ENCODE results near the gene TPD52L3.

TPD52L3 gene

DNA sequence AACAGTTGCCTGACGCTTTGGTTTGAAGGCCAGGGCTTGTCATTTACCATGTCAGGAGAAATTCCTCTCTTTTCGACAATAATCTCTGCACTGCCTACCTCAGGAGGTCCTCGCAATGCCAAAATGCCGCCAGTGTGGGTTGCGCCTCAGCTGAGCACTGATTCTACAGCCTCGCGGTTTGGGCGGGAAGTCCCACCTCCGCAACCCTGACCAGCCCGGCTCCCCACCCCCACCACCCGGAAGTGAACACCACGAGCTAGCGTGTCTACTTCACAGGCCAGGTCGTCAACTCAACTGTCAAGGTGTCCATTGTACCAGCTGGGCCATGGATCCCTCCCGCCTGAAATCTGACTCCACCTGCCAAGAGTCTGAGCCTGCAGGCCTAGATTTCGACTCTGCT lies at the start of gene TPD52L3:
TSS of gene TPD52L3 (plus strand) at position 273 of the 400 bp plus-strand sequence. CDS start 221 bp downstream, outside the sequence.
- no peak for DNase-seq

DNA sequence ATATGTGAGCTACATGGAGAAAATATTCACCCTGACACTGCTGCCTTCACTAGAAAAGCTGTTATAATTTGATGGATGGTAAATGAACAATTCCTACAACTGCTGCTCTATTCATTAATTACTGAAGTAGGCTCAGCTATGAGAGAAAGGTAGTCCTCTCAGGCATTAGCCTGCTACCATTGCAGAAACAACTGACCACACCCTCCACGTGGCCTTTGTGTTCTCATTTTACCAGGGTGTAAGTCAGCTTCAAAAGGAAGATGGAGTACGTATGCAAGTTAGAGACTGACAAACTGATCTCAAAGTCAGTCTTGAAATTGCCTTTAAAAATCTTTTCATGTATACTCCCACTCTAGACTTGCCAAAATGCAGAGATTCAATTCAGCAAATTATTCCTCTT lies 26.3 kb upstream of the TPD52L3 start:
- DNase-seq = no peak

DNA sequence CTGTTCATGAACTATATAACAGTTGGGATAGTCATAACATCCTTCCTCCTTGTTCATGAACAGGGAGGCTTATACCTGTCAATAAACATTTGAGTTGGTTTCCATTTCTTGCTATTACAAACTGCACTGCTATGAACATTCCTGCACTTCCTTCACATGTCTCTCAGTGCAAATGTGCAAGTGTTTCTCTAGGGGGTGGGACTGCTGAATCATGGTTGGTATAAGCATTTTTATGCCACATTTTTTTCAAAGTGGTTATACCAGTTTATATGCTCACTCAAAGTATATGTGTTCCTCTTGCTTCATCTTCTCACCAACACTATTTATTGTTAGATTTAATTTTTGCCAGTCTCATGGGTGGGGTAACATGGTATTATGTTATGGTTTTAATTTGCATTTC lies 25.8 kb upstream of the TPD52L3 start:
- no peak for DNase-seq

DNA sequence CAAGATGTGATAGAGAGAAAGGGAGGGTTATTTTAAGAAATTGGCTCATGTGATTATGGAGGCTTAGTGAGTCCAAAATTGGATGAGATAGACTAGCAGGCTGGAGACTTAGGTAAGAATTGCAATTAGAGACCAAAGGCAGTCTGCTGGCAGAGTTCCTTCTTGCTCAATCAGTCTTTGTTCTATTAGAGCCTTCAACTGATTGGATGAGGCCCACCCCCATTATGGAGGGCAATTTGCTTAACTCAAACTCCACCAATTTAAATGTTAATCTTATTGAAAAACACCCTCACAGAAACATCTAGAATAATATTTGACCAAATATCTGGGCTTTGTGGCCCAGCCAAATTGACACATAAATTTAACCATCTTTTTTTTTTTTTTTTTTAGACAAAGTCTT lies 23.9 kb upstream of the TPD52L3 start:
- no peak for DNase-seq

DNA sequence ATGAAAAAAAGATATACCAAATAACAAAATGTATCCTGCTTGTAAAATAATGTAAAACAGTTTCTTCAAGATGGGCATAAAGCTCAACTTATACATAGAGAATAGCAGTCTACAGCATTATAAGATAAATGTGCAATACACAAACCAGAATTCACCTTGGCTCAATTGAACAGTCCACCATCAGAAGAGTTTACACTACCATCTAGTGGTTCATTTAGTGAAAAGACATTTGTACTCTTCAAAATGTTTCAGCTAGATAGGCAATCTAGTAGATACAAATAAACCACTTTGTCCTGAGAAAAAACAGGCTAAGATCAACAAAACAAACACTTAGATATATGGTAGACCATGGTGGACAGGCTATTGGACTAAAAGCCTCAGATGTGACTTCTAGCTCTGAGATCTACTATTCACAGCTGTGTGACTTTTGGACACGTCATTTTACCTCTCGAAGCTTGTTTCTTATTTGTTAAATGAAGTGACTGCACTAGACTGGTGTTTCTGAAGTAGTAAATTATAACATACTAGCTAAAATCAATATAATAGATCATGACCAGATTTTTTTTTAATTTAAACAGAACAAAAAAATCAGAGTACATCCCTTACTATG lies 22.1 kb upstream of the TPD52L3 start:
- no peak for DNase-seq

DNA sequence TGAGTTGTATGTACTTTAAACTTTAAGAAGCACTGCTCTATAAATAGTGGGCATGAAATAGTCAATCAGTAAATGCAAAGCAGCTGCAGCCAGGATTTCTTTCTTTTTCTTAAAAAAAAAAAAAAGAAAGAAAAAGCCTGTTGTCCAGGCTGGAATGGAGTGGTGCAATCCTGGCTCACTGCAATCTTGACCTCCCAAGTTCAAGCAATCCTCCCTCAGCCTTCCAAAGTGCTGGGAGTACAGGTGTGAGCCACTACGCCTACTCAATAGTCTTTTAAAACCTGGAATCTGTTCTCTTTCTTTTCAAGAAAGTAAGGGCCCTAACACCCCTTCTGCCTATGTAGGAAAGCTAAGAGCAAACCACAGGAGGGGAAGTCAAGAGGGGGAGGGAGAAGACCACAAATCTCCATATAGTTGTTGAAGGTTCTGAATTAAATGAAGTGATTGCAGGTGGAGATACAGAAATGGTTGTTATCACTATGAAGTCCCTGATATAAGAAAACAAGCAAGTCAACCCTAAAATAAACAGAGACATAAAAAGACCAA lies 20.6 kb upstream of the TPD52L3 start:
- no peak for DNase-seq

DNA sequence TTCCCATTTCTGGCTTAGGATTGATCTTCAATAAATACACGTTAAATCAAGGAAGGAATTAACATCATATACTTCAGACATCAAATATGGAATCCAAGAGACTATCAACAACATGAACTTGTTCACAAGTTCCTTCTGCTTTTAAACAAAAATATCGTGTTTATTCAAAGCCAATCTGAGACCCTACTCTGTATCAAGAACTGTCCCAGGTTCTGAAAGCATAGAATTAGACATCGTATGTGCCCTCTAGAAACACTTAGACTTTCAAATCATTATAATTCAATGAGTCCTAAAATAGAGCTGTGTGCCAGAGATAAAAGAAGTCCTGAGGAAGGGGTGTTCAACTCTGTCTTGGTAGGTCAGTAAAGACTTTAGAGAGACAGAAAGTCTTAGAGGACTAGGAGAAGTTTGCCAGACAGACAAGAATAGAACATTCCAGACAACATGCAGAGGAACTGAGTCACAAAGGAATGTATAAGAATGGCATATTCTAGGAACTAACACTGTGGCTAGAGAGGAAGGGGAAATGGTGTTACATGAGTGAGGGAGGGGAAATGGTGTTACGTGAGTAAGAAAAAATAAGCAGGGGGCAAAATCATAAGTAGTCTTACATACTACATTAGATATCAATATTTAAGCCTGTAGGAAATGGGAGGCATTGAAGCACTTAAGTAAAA lies 2.9 kb downstream of the TPD52L3 start:
- no peak for DNase-seq

DNA sequence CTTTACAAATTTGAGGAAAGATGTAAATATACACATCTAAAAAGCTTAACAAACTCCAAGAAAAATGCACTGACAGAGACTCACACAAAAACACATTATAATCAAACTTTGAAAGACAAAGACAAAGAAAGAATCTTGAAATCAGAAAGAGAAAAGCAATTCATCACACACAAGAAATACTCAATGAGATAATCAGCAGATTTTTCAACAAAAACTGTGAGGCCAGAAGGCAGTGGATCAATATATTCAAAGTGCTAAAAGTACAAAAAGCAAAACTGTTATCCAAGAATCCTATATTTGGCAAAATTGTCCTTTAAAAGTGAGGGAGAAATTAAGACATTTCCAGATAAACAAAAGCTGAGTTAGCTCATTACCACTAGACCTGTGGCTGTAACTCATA lies 6.1 kb downstream of the TPD52L3 start:
- no peak for DNase-seq

DNA sequence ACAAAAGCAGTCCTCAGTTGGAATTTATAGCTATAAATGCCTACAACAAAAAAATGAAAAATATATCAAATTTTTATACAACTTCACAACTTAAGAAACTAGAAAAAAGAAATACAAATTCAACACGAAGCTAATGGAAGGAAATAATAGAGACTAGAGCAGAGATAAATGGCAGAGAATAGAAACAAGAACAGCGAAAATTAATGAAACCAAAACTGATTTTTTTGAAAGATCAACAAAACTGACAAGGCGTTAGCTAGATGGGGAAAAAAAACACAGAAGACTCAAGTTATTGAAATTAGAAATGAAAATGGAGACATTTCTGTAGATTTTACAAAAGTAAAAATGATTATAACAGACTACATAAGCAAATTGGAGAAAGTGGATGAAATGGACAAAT lies 20.6 kb downstream of the TPD52L3 start:
- DNase-seq = no peak

DNA sequence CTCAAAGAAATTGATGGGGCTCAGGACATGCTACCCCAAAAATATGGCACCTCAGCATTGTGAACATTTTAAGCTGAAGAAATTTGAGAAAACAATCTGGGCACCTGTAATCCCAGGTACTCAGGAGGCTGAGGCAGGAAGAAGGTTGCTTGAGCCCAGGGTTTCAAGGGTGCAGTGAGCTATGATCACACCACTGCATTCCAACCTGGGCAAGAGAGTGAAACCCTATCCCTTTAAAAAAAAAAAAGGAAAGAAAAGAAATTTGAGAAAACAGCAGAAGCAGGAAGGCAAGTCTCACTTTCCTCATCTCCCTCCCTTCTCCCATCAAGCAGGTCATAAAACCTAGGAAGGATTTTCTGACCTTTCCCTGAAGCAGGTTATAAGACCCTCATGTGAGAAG lies 23.6 kb downstream of the TPD52L3 start:
- DNase-seq = no peak

DNA sequence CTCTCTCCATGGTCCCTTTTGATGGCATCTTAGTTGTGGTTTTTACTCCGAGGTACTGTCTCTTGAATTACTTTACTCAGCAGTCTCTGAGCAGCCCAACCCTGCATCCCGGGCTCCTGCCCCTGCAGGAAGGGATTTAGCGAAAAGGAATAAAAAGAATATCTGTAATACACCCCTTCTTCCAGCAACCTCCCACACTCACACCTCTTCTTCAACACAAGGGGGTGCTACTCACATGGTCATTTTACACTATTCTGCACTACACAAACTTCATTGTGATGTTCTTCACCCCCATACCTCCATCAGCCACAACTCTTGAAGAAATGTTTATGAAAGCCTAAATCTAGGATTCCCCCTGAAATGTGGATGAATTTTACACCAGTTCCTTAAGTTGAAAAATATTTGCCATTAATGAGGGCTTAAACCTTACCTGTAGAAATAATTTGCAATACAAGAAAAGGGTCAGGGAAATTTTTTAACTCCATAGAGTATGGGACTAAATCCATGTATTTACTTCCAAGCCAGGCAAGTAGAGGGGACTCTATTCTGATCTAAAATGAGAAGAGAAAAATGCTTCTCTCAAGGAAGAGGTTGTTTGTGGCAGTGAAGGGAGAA lies 26.0 kb downstream of the TPD52L3 start:
- DNase-seq = peak in 16 of 51 donors; percentile 0 to 63 (median 2)

DNA sequence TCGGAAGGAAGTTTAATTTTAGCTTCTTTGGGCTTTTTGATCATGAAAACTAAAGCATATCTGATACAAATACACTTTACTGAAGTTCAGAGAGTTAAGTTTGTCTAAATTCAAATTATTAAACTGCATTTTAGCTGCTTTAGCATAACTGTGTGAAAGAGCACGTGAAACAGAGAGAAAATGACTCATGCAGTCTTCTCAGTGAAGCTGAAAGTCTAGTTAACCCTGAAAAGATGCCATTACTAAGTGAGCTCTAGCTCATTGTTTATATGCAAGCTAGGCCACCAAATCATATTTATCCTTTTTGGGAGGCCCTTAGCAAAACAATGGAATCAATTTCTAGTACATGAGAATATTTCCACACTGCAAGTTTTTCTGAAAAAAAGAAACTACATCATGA lies 27.6 kb downstream of the TPD52L3 start:
- no peak for DNase-seq

DNA sequence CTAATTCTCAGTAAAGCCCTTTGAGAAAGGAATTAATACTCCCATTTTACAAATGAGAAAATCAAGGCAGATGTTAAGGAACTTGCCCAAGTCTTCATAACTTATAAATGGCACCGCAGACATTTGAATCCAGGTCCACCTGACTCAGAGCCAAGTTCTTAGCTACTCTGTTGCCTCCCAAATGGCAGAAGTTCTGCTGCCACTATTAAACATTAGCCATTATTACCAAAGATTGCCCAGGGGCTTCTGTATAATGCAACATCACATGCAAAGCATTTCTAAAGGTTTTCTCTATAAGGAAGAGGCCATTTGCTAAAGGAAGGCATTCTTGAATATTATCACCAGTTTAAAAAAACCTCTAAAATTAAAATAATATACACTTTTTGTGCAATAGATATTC lies 28.3 kb downstream of the TPD52L3 start:
- no peak for DNase-seq

DNA sequence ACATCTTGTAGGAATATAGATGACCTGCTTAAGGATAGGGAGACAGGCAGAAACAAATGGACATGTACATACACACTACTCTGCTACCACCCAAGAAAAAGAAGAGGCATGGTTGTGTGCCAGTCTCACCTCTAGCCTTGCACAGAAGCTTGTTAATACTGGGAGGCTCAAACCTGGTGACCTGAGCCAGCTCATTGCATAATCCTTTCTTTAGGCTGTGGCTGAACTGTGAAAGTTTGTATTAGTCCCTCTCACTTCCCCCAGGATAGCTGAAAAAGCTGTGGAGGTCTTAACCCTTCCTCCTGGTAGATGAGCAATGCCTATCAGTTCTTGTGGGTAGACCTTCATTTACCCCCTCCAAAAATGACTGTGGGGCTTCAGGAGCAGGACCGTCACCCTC lies 28.7 kb downstream of the TPD52L3 start:
- DNase-seq = no peak

DNA sequence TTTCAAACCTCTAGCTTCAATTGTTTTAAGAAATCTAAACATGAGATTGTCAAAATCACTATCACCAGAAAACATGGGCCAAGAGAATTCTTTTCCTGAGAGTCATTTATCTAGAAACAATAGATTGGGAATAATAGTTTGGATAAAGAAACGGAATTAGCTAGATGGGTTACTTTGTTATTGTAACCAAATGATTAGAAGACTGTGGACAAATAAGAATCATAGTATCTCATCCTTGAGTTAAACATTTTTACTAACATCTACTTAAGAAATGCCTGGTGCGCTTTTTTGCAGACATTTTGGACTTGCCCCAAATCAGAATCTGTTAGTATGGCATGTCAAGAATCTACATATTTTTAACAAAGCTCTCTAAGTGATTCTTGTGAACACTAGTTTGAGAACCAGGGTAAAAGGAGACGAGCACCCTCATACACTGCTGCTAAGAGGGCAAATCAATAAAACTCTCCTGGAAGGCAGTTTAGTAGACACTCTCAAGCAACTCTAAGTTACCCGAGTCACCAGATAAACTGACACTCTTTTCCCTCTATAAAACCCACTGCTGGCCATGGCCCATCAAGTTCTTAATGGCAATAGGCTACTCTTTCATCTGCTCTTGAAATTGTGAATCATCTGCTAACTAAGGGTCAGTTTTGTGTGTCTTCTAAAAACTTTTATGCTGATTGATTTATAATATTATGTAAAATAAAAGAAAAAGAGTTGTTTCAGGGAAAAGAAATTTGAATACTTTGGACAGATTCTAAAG lies 39.1 kb downstream of the TPD52L3 start:
- DNase-seq = no peak

DNA sequence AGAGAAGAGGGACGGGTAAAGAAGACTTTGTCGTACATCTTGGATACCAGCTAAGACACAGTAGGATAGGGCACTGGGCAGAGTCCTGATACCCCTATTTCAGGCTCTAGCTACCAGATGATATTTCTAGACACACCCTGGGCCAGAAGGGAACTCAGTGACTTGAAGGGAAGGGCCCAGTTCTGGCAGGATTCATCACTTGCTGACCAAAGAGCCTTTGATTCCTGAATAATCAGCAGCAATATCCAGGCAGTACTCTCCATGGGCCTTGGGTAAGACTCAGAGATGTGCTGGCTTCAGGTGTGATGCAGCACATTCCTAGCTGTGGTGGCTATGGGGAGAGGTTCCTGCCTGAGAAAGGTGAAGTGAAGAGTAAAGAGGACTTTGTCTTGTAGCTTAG lies 40.7 kb downstream of the TPD52L3 start:
- no peak for DNase-seq
